Osteocyte (in vitro differentiated cells): ENCODE measurements around the gene ZNF318. TPM values are rescaled to one million over a fixed set of nuclear protein-coding genes. Genes with fewer than 3 reads are reported as not detected.

Experiments used
- DNase-seq: peaks from one replicate; pipeline ENCODE4 v3.0.0; 2021; ENCODE audit warnings: mixed read lengths; ENCODE audit not compliant: unreplicated experiment; ENCODE audit errors: extremely low spot score
- H3K27ac Mint-ChIP-seq: one replicate; pipeline ENCODE4 v1.8.0; 2021; ENCODE audit warnings: mild to moderate bottlenecking, mixed read lengths; ENCODE audit not compliant: unreplicated experiment
- H3K27me3 Mint-ChIP-seq: one replicate; pipeline ENCODE4 v1.8.0; 2021; ENCODE audit warnings: mixed read lengths; ENCODE audit not compliant: unreplicated experiment
- H3K36me3 Mint-ChIP-seq: one replicate; pipeline ENCODE4 v1.8.0; 2021; ENCODE audit warnings: mixed read lengths; ENCODE audit not compliant: unreplicated experiment
- H3K4me1 Mint-ChIP-seq: one replicate; pipeline ENCODE4 v1.8.0; 2021; ENCODE audit warnings: mixed read lengths; ENCODE audit not compliant: unreplicated experiment
- H3K4me3 Mint-ChIP-seq: one replicate; pipeline ENCODE4 v1.8.0; 2021; ENCODE audit warnings: mild to moderate bottlenecking, moderate library complexity, mixed read lengths; ENCODE audit not compliant: unreplicated experiment
- H3K9me3 Mint-ChIP-seq: one replicate; pipeline ENCODE4 v1.8.0; 2021; ENCODE audit warnings: mixed read lengths; ENCODE audit not compliant: unreplicated experiment
- total RNA-seq: library from RNA; stranded (reverse); gene quantifications from 2 replicates; pipeline ENCODE4 v1.2.1, GENCODE V29; 2021
- TF ChIP-seq, protein P1 (sequence below): fragments of 200-600 bp; sonication (generic); IDR thresholded peaks from 2 replicates; pipeline ENCODE4 v1.5.0; 2021; ENCODE audit warnings: antibody characterized with exemption, mild to moderate bottlenecking, moderate library complexity

The ZNF318 gene
- total RNA-seq, 1 donor from 2014 or later = 25.1 TPM

DNA sequence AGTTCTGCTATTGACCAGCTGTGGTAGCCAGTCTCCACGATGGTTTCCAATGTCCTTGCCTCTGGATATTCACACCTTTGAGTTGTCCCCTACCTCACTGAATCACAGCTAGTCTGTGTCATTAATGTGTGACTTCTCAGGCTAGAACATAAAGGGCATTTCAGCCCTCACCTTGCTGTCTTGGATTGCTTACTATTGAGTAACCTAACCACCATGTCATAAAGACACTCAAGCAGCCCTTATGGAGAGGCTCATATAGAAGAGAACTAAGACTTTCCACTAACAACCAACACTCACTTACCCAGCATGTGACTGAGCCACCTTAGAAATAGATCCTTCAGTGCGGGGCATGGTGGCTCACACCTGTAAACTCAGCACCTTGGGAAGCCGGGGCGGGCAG is 38.8 kb upstream of the ZNF318 start:
- Mint-ChIP-seq H3K4me1 (no peaks in the 10 kb centered on the region), H3K27ac (no peak overlapping the region), H3K4me3 (no peak overlapping the region), H3K9me3 (no peaks in the 10 kb centered on the region), H3K27me3 (peaks cover 62% of the 10 kb centered on the region), H3K36me3 (no peaks in the 10 kb centered on the region)
- no peak for DNase-seq
- TF ChIP-seq, protein P1, sequence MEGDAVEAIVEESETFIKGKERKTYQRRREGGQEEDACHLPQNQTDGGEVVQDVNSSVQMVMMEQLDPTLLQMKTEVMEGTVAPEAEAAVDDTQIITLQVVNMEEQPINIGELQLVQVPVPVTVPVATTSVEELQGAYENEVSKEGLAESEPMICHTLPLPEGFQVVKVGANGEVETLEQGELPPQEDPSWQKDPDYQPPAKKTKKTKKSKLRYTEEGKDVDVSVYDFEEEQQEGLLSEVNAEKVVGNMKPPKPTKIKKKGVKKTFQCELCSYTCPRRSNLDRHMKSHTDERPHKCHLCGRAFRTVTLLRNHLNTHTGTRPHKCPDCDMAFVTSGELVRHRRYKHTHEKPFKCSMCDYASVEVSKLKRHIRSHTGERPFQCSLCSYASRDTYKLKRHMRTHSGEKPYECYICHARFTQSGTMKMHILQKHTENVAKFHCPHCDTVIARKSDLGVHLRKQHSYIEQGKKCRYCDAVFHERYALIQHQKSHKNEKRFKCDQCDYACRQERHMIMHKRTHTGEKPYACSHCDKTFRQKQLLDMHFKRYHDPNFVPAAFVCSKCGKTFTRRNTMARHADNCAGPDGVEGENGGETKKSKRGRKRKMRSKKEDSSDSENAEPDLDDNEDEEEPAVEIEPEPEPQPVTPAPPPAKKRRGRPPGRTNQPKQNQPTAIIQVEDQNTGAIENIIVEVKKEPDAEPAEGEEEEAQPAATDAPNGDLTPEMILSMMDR = no peak

DNA sequence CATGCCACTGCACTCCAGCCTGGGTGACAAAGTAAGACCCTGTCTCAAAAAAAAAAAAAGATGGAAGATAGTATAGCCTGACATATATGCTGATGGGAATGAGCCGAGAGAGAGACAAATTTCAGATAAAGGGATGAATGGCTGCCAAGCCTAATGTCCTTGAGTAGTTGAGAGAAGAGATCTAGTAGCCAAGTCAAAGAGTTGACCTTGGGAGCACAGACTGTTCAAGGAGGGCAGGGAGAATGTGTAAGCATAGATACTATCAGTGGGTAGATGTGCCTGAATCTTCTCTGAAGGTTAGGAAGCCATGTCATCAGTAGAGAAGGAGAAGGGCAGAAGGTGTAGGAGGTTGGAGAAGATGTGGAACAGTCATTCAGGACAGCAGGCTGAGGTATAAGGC is 37.8 kb upstream of the ZNF318 start:
- no peak overlapping the region for H3K27ac Mint-ChIP-seq
- no peak overlapping the region for H3K4me3 Mint-ChIP-seq
- peaks cover 67% of the 10 kb centered on the region for H3K27me3 Mint-ChIP-seq
- H3K9me3 Mint-ChIP-seq = no peaks in the 10 kb centered on the region
- DNase-seq = no peak
- TF ChIP-seq, protein P1 = no peak
- no peaks in the 10 kb centered on the region for H3K36me3 Mint-ChIP-seq
- no peaks in the 10 kb centered on the region for H3K4me1 Mint-ChIP-seq

DNA sequence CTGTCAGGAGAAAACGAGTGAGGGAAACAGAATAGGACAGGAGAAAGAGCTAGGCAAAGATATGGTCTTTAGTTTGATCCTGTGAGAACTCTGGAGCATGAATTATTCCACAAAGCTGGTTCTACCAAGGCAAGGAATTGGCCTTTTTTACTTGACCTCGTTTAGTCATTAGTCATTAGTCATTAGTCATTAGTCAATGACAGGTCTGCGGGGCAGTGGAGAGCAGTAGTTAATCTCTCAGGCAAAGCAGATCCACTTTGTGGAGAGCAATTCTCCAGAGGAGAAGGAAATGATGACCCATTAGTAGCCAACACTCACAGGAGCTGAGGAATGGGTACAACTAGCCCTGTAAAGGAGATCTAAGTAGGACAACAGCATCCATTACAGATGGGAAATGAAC is 35.9 kb upstream of the ZNF318 start:
- DNase-seq = no peak
- no peaks in the 10 kb centered on the region for H3K9me3 Mint-ChIP-seq
- no peaks in the 10 kb centered on the region for H3K36me3 Mint-ChIP-seq

DNA sequence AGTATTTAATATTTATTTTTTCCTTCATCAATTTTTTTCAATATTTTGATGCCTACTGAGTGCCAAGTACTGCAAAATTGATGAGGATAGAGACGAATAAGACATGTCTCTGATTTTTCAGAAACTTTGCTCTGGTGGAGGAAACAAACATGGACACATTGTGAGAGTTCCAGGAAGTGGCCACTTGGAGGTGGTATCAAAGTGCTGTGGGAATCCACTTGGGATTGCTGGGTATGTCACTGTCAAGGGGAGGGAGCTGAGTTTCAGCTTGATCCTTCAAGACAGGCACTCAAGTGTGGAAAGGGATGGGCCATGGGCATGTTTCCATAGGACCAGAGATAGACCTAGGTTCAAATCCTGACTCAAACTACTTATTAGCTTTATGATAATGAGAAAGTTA is 33.4 kb upstream of the ZNF318 start:
- Mint-ChIP-seq H3K4me1 (no peaks in the 10 kb centered on the region), H3K36me3 (no peaks in the 10 kb centered on the region), H3K4me3 (no peak overlapping the region), H3K27me3 (peaks cover 50% of the 10 kb centered on the region), H3K9me3 (no peaks in the 10 kb centered on the region), H3K27ac (no peak overlapping the region)
- no peak for DNase-seq
- TF ChIP-seq, protein P1 = no peak

More for the DNA sequence above, 35.9 kb upstream of the ZNF318 start:
- H3K27ac Mint-ChIP-seq = no peak overlapping the region
- no peak overlapping the region for H3K4me3 Mint-ChIP-seq
- TF ChIP-seq, protein P1 = no peak
- H3K4me1 Mint-ChIP-seq = no peaks in the 10 kb centered on the region
- H3K27me3 Mint-ChIP-seq = peaks cover 61% of the 10 kb centered on the region

DNA sequence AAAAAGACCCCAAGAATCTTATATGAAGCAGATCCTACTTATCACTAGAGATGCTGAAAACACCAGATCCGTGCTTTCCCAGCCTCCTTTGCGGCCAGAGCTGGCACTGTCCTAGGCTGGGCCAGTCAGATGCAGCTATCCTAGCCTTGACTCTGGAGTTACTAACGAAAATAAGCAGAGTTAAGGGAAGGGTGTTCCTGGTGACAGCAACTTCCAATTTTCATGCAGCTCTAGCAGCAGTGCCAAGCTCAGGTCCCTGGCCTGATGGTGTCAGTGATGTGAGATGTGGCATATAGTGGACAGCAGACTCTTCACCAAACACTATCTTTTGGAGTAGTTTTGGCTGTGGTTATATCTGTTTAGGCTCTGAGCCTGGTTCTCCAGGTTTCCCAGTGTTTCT is 32.3 kb upstream of the ZNF318 start:
- TF ChIP-seq, protein P1 = no peak
- H3K4me3 Mint-ChIP-seq = no peak overlapping the region
- no peaks in the 10 kb centered on the region for H3K4me1 Mint-ChIP-seq
- H3K27me3 Mint-ChIP-seq = peaks cover 47% of the 10 kb centered on the region
- no peaks in the 10 kb centered on the region for H3K9me3 Mint-ChIP-seq
- H3K27ac Mint-ChIP-seq = no peak overlapping the region
- no peaks in the 10 kb centered on the region for H3K36me3 Mint-ChIP-seq
- DNase-seq = no peak
